Measurements from ENCODE around the gene IER3IP1. TPM values are rescaled to one million over a fixed set of nuclear protein-coding genes. Genes with fewer than 3 reads are reported as not detected.
"Not testable (repeated sequence)": the region's sequence is repeated elsewhere in the genome, so short reads cannot be mapped to it uniquely, and the experiment has no call there.

IER3IP1 gene
- total RNA-seq, 1 experiment from 2014 or later, result 18.7 TPM

GRCh38 chr18:47168509-47168908 lies 7.7 kb downstream of the IER3IP1 start:
- in situ Hi-C loops (cut with HindIII; ENCODE audit: low pct_unique_long_range_greater_than_20kb, low sequenced_read_pairs), result no loop called here
- no peak for DNase-seq (ENCODE audit: low read depth)

- in situ Hi-C loops (cut with HindIII; ENCODE audit: low pct_unique_long_range_greater_than_20kb, low sequenced_read_pairs), result no loop called here
- peak; percentile 28 for DNase-seq (ENCODE audit: low read depth)
Measured at GRCh38 chr18:47166294-47166693, 9.9 kb downstream of the IER3IP1 start.

GRCh38 chr18:47163241-47163640 lies 12.9 kb downstream of the IER3IP1 start:
- in situ Hi-C loops (cut with HindIII; ENCODE audit: low pct_unique_long_range_greater_than_20kb, low sequenced_read_pairs), result no loop called here
- peak; percentile 33 for DNase-seq (ENCODE audit: low read depth)

GRCh38 chr18:47160256-47160655 lies 15.9 kb downstream of the IER3IP1 start:
- in situ Hi-C loops (cut with HindIII; ENCODE audit: low pct_unique_long_range_greater_than_20kb, low sequenced_read_pairs), result no loop called here
- DNase-seq (ENCODE audit: low read depth), result no peak

GRCh38 chr18:47158404-47158803 lies 17.8 kb downstream of the IER3IP1 start:
- DNase-seq (ENCODE audit: low read depth); in situ Hi-C loops (cut with HindIII; ENCODE audit: low pct_unique_long_range_greater_than_20kb, low sequenced_read_pairs): not testable (repeated sequence)

- no peak for DNase-seq (ENCODE audit: low read depth)
- in situ Hi-C loops (cut with HindIII; ENCODE audit: low pct_unique_long_range_greater_than_20kb, low sequenced_read_pairs), result no loop called here
Measured at GRCh38 chr18:47151439-47151838, 24.7 kb downstream of the IER3IP1 start.

GRCh38 chr18:47150824-47151366 lies 25.3 kb downstream of the IER3IP1 start:
- no peak for DNase-seq (ENCODE audit: low read depth)
- in situ Hi-C loops (cut with HindIII; ENCODE audit: low pct_unique_long_range_greater_than_20kb, low sequenced_read_pairs), result no loop called here

- DNase-seq (ENCODE audit: low read depth), result peak; percentile 68
- in situ Hi-C loops (cut with HindIII; ENCODE audit: low pct_unique_long_range_greater_than_20kb, low sequenced_read_pairs), result no loop called here
Measured at GRCh38 chr18:47150029-47150823, 25.9 kb downstream of the IER3IP1 start, which contains the start of gene HDHD2. Gene HDHD2, minus strand, starts transcription at chr18:47150500. Its CDS starts 14,061 bp downstream, at chr18:47136439.

- DNase-seq (ENCODE audit: low read depth), result no peak
- in situ Hi-C loops (cut with HindIII; ENCODE audit: low pct_unique_long_range_greater_than_20kb, low sequenced_read_pairs), result no loop called here
Measured at GRCh38 chr18:47149457-47150028, 26.6 kb downstream of the IER3IP1 start.

- in situ Hi-C loops (cut with HindIII; ENCODE audit: low pct_unique_long_range_greater_than_20kb, low sequenced_read_pairs), result no loop called here
- DNase-seq (ENCODE audit: low read depth), result no peak
Measured at GRCh38 chr18:47146206-47146605, 30.0 kb downstream of the IER3IP1 start.

GRCh38 chr18:47143899-47144485 lies 32.2 kb downstream of the IER3IP1 start:
- in situ Hi-C loops (cut with HindIII; ENCODE audit: low pct_unique_long_range_greater_than_20kb, low sequenced_read_pairs), result no loop called here
- DNase-seq (ENCODE audit: low read depth), result no peak

GRCh38 chr18:47143153-47143552 lies 33.0 kb downstream of the IER3IP1 start:
- in situ Hi-C loops (cut with HindIII; ENCODE audit: low pct_unique_long_range_greater_than_20kb, low sequenced_read_pairs), result no loop called here
- no peak for DNase-seq (ENCODE audit: low read depth)

GRCh38 chr18:47141289-47141688 lies 34.9 kb downstream of the IER3IP1 start:
- no peak for DNase-seq (ENCODE audit: low read depth)
- in situ Hi-C loops (cut with HindIII; ENCODE audit: low pct_unique_long_range_greater_than_20kb, low sequenced_read_pairs), result no loop called here

- DNase-seq (ENCODE audit: low read depth), result no peak
- in situ Hi-C loops (cut with HindIII; ENCODE audit: low pct_unique_long_range_greater_than_20kb, low sequenced_read_pairs), result no loop called here
Measured at GRCh38 chr18:47121146-47121545, 55.0 kb downstream of the IER3IP1 start.

- in situ Hi-C loops (cut with HindIII; ENCODE audit: low pct_unique_long_range_greater_than_20kb, low sequenced_read_pairs), result no loop called here
- no peak for DNase-seq (ENCODE audit: low read depth)
Measured at GRCh38 chr18:47120428-47120827, 55.7 kb downstream of the IER3IP1 start.

- DNase-seq (ENCODE audit: low read depth), result no peak
- in situ Hi-C loops (cut with HindIII; ENCODE audit: low pct_unique_long_range_greater_than_20kb, low sequenced_read_pairs), result no loop called here
Measured at GRCh38 chr18:47118981-47119380, 57.2 kb downstream of the IER3IP1 start.

- in situ Hi-C loops (cut with HindIII; ENCODE audit: low pct_unique_long_range_greater_than_20kb, low sequenced_read_pairs), result no loop called here
- DNase-seq (ENCODE audit: low read depth), result no peak
Measured at GRCh38 chr18:47115205-47115604, 61.0 kb downstream of the IER3IP1 start.

GRCh38 chr18:47113796-47114540 lies 62.2 kb downstream of the IER3IP1 start:
- in situ Hi-C loops (cut with HindIII; ENCODE audit: low pct_unique_long_range_greater_than_20kb, low sequenced_read_pairs), result no loop called here

More at GRCh38 chr18:47113796-47114540, 62.2 kb downstream of the IER3IP1 start:
- DNase-seq (ENCODE audit: low read depth), result no peak
